Heart left ventricle (tissue), 16 donors: ENCODE data around the gene CTU2. TPM values are rescaled to one million over a fixed set of nuclear protein-coding genes. Genes with fewer than 3 reads are reported as not detected.

Source experiments
- ATAC-seq, 4 donors: fragments of 200-7000 bp; cut with Tn5 transposase; one replicate each; pipeline ENCODE4 v1.9.1; 2020 to 2022; ENCODE audit warnings: moderate library complexity in 4 of 4, mild to moderate bottlenecking in 3 of 4, moderate number of reproducible peaks in 1 of 4
- DNase-seq, 5 donors: peaks; one replicate each; pipeline ENCODE4 v3.0.0-alpha.2; 2020
- H3K27ac ChIP-seq, 12 donors: fragments of 200-600 bp; sonication (generic) in 4 of 12; one replicate each; pipeline versions ENCODE4 v1.5.0 to v1.8.0; 2016 to 2022; ENCODE audit warnings: mild to moderate bottlenecking in 2 of 12
- H3K27me3 ChIP-seq, 9 donors: fragments of 200-600 bp; sonication (generic) in 2 of 9; one replicate each; pipeline versions ENCODE4 v1.5.1 to v1.8.0; 2016 to 2022; ENCODE audit warnings: mild to moderate bottlenecking in 3 of 9
- H3K36me3 ChIP-seq, 9 donors: fragments of 200-600 bp; sonication (generic) in 2 of 9; one replicate each; pipeline versions ENCODE4 v1.5.0 to v1.8.0; 2018 to 2022; ENCODE audit warnings: mild to moderate bottlenecking in 2 of 9
- H3K4me1 ChIP-seq, 12 donors: fragments of 200-600 bp; sonication (generic) in 4 of 12; one replicate each; pipeline versions ENCODE4 v1.5.0 to v1.8.0; 2016 to 2022; ENCODE audit warnings: mild to moderate bottlenecking in 3 of 12
- H3K4me3 ChIP-seq, 12 donors: fragments of 200-600 bp; sonication (generic) in 4 of 12; one replicate each; pipeline versions ENCODE4 v1.5.0 to v1.8.0; 2017 to 2022; ENCODE audit warnings: mild to moderate bottlenecking in 9 of 12, moderate library complexity in 4 of 12
- H3K9me3 ChIP-seq, 12 donors: fragments of 200-600 bp; sonication (generic) in 4 of 12; one replicate each; pipeline versions ENCODE4 v1.5.0 to v1.8.0; 2016 to 2022; ENCODE audit warnings: mild to moderate bottlenecking in 1 of 12
- CTCF ChIP-seq, 12 donors: fragments of 200-600 bp; sonication (generic) in 4 of 12; IDR thresholded peaks; one replicate each; pipeline versions ENCODE4 v1.5.0 to v1.8.0; 2018 to 2022; ENCODE audit warnings: antibody characterized with exemption in 12 of 12, mild to moderate bottlenecking in 5 of 12
- POLR2A ChIP-seq, 2 donors: fragments of 450-650 bp; IDR thresholded peaks; one replicate each; pipeline ENCODE4 v1.6.1; 2017; ENCODE audit warnings: antibody characterized with exemption in 2 of 2, mild to moderate bottlenecking in 2 of 2, moderate library complexity in 2 of 2
- WGBS, 4 donors: extraction: QIAGEN DNeasy Blood & Tissue Kit in 2 of 4; methylation state at CpG; one replicate each; pipeline versions ENCODE4 v1.1.5 to v1.1.7; 2013 to 2018; 5-methylcytosine and 5-hydroxymethylcytosine counted together
- intact Hi-C, 10 donors: fragments of 100-400 bp; cut with DNase I; formaldehyde crosslinking; loops; one replicate each; pipeline versions ENCODE4 v1.11.1 to v1.14.2; 2022
- polyA plus RNA-seq, 2 donors: library from polyadenylated mRNA; stranded (reverse); fragments of 200-250 nt; gene quantifications; one replicate each; pipeline ENCODE4 v1.2.3, GENCODE V29; 2013
- total RNA-seq, 9 donors: library from RNA; depleted of rRNA in 2 of 9; stranded (reverse); fragments of >200 nt in 2 of 9; fragmentation: NEBNext Ultra II Directional in 3 of 9; extraction: Animal tissue kit (Norgen Biotek cat#: 25700) in 3 of 9; gene quantifications; one replicate each; pipeline versions ENCODE4 v1.1.0 to v1.2.4, GENCODE V29; 2016 to 2023
- donor health status: ischemic (EF 13 %, LVEDD 7.1; RV severe dilation, severe dysfunction).
- donor health status: healthy with polysubstance abuse.
- donor health status: DM: no; HTN: yes; CAD: no.
- donor health status: DM: no; HTN: no; CAD: no.
- donor health status: ischemic (EF 25% LVEDD 6.9; RV normal size, moderate dysfunction).
- donor health status: ischemic (EF 25% LVEDD 5.7; RV mildly dilated, moderate dysfunction).
- donor health status: healthy.
- donor health status: DM: yes; HTN: yes; CAD: no.
- donor health status: ischemic (EF 35%, LVEDD 5.7; RV mildly dilated, moderate dysfunction).
- donor health status: nonischemic (EF 11% LVEDD 7.7; RV severe dilation, severe dysfunction).
- donor health status: DM: yes; HTN: yes; CAD: no.
- donor health status: PGD.
- donor health status: ischemic (EF 29% LVEDD 5.4; RV normal size, mild dysfunction).
- donor health status: nonischemic (EF 23%, LVEDD 6.1; RV moderate dilation, normal function).

The CTU2 gene
- total and polyA plus RNA-seq, 11 donors, result 6.5 to 20.8 (median 13.0) TPM

- TF ChIP-seq POLR2A (IDR thresholded peaks at IDR 0.05) (no peak), CTCF (IDR thresholded peaks at IDR 0.05) (no peak)
Measured at GRCh38 chr16:88730632-88731607, 24.6 kb downstream of the CTU2 start.

GRCh38 chr16:88731699-88732098 lies 25.4 kb downstream of the CTU2 start:
- H3K27ac ChIP-seq, result no peak overlapping the region
- TF ChIP-seq POLR2A (IDR thresholded peaks at IDR 0.05) (no peak), CTCF (IDR thresholded peaks at IDR 0.05) (no peak)
- H3K4me3 ChIP-seq, result no peak overlapping the region
- no peaks in the 10 kb centered on the region for H3K27me3 ChIP-seq
- H3K4me1 ChIP-seq, result peaks cover 0 to 5% (median 0%) of the 10 kb centered on the region in 12 donors
- 73 to 94% (median 74%) methylated on average over 11 to 15 of the region's 15 CpGs for WGBS, 4 donors
- ATAC-seq (no peak), DNase-seq (no peak)
- H3K36me3 ChIP-seq, result peaks cover 0 to 78% (median 22%) of the 10 kb centered on the region in 9 donors
- no peaks in the 10 kb centered on the region for H3K9me3 ChIP-seq
- intact Hi-C loops, result loop anchor here in 1 of 10 donors (10.0 kb wide), 1 partner anchor 483 kb away; the partner anchor contains the start of gene ZNF778

More at GRCh38 chr16:88730632-88731607, 24.6 kb downstream of the CTU2 start:
- ATAC-seq, result no peak
- Histone ChIP-seq H3K36me3 (peaks cover 0 to 81% (median 29%) of the 10 kb centered on the region in 9 donors), H3K4me1 (peaks cover 0 to 5% (median 0%) of the 10 kb centered on the region in 12 donors), H3K27me3 (no peaks in the 10 kb centered on the region), H3K4me3 (no peak overlapping the region), H3K27ac (no peak overlapping the region), H3K9me3 (no peaks in the 10 kb centered on the region)
- DNase-seq, result no peak
- 70 to 77% (median 74%) methylated on average over 33 to 34 of the region's 34 CpGs for WGBS, 4 donors
- intact Hi-C loops, result loop anchor here in 1 of 10 donors (10.0 kb wide), 1 partner anchor 484 kb away; the partner anchor contains the start of gene ZNF778

- H3K9me3 ChIP-seq, result no peaks in the 10 kb centered on the region
- H3K27me3 ChIP-seq, result no peaks in the 10 kb centered on the region
- peaks cover 0 to 9% (median 0%) of the 10 kb centered on the region in 12 donors for H3K4me1 ChIP-seq
- intact Hi-C loops, result loop anchor here in 1 of 10 donors (10.0 kb wide), 1 partner anchor 482 kb away; the partner anchor contains the start of gene ZNF778
- no peak for ATAC-seq
- peaks cover 0 to 71% (median 16%) of the 10 kb centered on the region in 9 donors for H3K36me3 ChIP-seq
- H3K27ac ChIP-seq, result no peak overlapping the region
- 82 to 87% (median 85%) methylated on average over 21 to 30 of the region's 30 CpGs for WGBS, 4 donors
- no peak for DNase-seq
- no peak overlapping the region for H3K4me3 ChIP-seq
- TF ChIP-seq CTCF (IDR thresholded peaks at IDR 0.05), result no peak
- TF ChIP-seq POLR2A (IDR thresholded peaks at IDR 0.05), result no peak
Measured at GRCh38 chr16:88732172-88732960, 26.1 kb downstream of the CTU2 start.
